GM18498 (cell line): ENCODE measurements around the gene LRMDA.
"Not testable (repeated sequence)": the region's sequence is repeated elsewhere in the genome, so short reads cannot be mapped to it uniquely, and the experiment has no call there.

ENCODE experiments used
- ATAC-seq: cut with Tn5 transposase; IDR thresholded peaks from one replicate; pipeline ENCODE4 v1.9.1; 2021; ENCODE audit warnings: mild to moderate bottlenecking, moderate library complexity; ENCODE audit not compliant: unreplicated experiment

The LRMDA gene

DNA sequence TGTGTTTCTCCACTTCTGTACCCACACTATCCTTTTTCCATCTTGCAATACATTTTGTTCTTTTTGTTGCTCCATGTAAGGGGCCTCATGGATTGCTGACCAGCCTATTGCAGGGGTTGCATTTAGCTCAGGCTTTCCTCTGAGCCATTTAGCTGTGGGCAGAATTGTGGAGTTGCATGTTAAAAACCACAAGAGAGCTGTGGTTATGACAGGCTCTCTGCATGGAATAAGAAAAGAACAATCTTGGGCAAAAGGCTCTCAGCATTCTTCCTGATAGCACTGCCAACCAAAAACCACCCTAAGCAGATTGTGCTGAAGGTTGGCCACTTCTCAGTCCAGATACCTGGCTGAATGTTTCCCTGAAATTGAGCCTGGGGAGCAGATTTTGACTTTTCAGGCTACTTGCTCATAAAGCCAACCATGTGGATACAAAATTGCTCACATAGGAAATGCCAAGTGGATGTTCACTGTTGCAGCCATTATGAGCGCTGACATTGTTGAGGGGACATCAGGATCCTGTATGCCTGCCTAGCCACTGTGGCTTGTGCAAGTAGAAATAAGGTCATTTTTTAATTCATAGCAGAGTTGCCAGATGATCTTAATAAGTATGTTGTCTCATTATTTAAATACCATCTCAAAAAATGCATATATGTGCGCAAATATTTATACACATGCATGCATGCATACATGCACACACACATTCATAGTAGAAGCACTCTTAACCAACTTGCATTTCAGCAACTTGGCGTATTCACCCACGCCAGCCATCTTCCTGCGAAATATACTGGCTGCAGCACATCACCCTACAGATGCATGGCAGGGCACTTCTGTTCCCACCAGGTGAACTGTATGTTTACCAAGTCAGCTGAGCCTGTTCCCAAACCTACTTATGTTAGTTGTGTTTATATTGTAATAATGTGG, 695.4 kb downstream of the LRMDA start:
- ATAC-seq = no peak

DNA sequence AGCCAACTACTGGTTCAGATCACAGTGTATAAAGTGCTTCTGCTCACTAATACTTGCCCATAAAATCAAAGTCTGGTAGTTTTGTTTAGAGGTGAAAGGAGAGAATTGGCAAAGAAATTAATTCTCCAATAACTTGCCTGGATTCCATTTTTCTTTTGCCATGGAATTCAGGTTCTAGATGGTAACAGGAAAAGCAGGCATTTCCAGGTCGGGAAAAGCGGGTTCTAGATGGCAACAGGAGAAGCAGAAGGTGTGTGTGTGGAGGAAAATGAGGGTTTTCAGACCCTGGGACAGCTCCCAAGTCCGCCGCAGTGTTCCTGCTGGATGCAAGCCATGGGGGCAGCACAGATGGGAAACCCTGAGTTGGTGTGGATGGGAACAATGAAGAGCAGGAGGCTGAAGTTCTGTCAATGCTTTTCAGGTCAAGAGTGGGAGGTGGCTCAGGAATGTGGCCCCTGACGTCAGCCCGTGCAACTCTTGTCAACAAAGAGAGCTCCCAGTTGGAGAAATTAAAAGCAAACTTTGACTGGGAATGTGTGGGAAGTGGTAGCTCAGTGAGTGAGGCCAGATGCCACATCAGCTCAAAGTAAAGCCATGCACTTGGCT, 696.7 kb downstream of the LRMDA start:
- no peak for ATAC-seq

DNA sequence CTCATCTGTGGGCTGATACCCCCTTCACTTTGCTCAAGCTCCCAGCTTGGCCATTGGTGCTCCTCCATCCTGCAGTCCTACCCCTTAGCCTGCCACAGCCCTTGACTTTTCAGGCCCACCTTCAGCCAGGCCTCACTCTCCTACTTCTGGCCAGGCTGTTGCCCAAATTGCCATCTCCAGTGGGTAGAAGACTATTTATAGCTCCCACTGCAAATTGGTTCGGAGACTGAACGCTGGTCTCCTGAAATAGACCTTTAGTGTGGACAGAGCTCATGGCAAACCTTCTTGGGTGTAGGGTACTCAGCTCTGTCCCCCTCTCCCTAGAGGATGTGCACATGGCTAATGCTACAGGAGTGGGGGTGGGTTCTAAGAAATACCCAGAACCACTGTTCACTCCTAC, 697.8 kb downstream of the LRMDA start:
- no peak for ATAC-seq

DNA sequence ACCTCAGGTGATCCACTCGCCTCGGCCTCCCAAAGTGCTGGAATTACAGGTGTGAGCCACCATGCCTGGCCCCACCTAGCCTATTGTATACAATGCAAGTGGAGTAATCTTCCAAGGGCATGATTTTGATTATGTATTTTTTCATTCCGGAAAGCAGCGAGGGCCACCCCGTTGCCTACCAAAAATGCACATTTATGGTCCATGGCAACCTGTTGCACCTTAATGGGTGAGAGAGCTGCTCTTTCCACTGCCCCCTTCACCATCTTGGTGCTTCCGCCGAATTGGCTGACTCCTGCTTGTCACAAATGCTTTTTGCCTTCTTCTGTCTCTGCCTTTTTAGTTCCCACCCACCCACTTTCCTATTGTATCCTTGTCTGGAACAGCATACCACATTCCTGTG, 699.5 kb downstream of the LRMDA start:
- no peak for ATAC-seq

DNA sequence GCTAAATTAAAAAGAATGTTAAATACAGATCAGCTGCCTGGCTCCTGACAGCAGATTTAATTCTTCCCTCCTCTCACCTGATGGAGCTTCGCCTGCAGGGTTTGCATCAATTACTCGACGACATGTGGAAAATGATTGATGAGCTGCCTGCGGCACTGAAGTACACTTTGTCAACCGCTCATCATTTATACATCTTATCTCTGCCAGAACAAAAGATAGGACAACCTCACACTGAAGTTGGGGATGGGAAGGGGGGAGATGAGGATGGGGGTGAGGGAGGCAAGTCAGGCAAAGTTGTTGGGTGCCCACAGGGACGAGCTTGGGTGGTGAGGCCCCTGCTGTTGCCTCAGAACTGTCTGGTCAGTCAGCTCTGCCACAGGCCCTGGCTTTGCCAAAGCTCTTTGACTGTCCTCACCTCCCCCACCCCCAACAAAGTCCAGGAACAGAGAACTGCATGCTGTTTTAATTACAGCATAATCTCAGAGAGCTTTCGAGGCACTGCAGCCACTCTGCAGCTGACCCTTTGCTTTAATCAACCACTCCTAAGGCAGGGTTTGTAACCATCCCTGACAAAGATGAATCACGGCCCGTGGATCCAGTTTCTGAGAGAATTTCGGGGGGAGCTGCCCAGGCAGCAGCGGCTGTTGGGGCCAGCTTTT, 702.3 kb downstream of the LRMDA start:
- no peak for ATAC-seq

DNA sequence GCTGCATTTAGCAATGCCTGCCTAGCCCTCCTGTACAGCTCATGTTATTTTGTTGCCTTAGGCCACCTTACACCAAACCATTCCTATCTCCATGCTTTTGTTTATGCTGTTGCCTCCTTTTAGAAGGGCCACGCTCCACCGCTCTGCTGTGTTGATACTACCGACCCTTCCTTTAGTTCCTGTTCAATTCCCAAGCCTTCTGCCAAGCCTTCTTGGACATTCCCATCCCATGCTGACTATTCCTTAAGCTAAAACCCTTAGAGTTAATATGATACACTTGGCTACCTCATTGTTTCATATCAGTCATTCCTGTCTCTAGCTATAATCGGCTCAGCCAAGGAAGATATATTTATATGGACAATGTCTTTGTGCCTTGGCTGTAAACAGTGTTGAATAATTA, 705.5 kb downstream of the LRMDA start:
- no peak for ATAC-seq

DNA sequence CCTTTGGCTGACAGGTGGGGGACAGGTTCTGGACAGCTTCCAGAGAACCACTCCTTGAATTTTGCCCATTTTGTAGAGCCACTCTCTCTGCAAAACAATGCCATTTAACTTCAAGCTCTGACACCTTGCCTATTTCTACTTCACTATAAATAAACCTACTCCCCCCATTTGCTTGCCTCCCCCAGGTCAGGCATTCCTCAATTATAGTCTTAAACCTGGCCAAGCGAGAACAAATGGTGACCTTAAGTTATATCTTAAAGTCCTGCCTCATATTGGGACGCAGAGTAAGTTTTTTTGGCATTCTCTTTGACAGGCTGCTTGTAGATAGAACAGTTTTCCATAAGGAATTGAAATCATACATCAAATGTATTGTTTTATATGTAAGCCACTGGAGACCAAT, 706.9 kb downstream of the LRMDA start:
- no peak for ATAC-seq

DNA sequence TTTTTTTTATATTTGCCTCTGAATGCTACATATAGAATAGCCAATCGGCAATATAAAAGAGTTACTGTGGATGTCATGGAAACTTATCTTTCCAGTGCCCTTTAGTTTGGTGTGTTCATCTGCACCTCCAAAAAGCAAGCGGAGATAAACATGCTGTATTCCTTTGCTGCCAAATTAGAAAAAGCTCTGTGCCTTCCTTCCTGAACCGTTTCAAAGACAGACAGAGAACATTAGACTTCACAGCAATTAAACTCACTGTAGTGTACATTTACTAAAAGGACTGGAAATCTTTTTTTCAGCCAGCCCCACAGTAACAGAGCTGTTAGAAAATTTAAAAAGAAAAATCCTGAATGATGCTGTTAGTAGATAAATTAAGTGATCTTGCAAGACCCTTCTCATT, 707.5 kb downstream of the LRMDA start:
- ATAC-seq = no peak

DNA sequence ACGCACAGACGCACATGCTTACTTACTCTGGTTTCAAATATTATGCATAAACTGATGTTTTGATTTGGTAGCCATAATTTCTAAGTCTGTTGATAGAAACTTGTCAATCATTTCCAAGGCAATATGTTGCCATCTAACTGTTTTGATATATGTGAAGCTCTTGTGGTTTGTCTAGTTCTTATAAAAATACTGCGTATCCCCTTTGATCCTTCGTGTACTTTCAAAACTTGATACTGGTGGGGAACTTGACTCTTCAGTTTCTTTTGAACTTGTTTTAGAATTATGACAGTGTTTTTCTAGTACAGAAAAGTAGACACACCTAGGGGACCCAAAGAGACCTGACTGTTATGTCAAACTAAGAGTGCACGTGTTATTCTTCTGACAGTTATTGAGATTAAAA, 708.0 kb downstream of the LRMDA start:
- no peak for ATAC-seq

DNA sequence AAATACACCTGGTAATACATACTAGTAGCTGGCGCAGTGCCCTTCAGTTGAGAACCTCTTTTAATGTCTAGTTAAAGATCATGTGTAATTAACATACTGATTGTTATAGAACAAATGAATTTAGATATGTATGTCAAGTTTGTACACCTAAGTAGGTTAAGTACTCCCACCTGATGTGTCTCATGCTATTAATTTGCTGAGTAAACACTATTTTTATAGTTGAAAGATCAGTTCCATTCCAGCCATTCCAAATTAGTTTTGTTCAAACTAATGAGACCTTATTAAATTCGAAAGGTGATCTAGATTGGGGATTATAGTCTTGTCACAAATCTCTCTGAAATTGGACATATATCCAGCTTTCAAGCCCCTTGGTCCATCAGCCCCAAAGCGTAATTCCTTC, 710.0 kb downstream of the LRMDA start:
- ATAC-seq = no peak

DNA sequence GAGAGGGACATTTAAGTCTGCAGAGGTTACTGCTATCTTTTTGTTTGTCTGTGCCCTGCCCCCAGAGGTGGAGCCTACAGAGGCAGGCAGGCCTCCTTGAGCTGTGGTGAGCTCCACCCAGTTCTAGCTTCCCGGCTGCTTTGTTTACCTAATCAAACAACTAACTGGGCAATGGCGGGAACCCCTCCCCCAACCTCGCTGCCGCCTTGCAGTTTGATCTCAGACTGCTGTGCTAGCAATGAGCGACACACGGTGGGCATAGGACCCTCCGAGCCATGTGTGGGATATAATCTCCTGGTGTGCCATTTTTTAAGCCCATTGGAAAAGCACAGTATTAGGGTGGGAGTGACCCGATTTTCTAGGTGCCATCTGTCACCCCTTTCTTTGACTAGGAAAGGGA, 716.8 kb downstream of the LRMDA start:
- ATAC-seq = not testable (repeated sequence)

DNA sequence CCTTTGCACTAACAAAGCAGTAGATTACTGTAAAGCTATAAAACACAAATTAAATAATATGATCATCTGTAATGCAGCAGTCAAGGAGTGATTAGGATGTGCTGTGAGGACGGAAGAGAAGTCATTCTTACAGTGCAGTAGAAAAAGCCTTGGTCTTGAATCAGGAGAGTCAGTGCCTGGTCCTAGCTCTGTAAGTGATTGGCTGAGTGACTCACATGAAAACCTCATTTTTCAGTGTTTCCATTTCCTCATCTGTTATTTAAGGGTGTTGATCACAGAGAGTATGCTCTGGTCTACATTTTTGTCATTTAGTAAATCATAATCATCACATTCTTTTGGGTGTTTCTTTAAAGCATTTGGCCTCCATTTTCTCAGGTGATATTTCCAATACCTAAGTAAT, 717.8 kb downstream of the LRMDA start:
- no peak for ATAC-seq

DNA sequence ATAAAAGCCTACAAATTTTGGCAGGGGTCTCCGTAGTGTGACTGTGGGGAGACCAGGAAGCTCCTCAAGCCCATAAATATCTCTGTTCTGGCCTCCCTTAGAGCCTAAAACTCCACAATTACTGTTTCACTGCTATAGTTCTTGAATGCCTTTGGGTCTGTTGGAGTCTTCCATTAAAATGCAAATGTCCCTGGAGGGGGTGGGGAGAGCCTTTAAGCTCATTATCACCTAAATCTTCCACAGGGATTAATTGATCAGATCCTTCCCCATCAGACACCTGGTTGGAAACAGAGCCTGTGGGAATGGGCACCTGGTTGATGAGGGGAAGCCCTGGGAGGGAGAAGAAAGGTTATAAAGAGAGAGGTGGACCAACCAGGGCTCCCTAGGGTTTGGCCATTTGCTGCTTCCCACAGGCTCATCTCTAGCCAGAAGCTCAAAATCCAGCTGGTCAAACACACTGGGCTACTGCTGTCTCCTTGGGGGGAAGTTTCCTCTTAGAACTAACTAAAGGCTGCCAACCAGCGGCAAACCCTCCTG, 718.2 kb downstream of the LRMDA start:
- no peak for ATAC-seq

DNA sequence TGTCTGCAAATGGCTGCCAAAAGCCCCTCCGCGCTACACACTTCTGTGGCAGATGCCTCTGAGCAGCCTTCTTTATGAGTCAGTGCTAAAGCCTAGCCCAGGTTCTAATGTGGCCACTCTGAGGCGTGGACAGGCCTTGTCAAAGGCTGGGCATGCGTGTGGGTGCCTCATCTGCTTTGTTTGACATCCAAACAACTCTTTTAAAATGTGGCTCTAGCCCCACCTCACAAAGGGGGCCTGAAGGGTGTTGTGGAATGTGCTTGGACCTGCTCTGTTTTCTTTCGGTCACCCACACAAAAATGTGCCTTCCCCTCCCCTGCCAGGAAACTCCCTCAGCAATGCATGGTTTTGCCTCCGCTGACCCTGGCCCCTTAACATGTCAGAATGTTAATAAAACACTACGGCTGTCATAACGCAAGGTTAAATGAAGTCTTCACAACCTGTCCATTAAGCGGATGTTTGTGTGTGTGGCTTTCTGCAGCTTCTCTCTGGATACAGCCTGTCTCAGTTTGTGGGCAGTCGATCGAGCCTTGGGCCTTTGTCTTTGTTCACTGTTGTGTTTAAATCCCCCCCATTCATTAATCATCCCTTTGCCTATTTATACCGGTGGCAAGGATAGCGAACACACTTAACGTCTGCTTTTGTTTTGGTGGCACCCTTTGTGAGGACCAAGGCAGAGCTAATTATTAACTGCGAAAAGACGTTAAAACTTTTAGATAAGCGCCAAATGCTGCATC, 718.9 kb downstream of the LRMDA start:
- ATAC-seq = no peak

DNA sequence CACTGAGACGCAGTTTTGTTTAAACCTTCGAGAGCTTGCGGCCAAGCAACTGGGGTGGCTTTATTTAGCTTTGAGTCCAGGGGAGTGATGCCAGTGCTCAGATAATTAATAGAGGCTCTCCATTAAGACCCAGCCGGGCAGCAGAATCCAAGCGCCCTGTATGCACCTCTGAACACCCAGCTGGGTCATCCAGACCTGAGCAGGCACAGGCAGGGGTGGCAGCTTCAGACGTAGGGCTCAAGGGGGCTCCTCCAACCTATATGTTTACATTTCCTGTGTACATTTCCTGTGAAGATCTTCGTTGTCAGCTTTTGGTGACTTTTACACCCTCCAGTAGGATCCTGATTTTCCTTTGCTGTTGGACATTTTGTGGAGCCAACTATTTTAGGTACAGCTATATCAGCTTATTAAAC, 719.5 kb downstream of the LRMDA start:
- ATAC-seq = no peak

DNA sequence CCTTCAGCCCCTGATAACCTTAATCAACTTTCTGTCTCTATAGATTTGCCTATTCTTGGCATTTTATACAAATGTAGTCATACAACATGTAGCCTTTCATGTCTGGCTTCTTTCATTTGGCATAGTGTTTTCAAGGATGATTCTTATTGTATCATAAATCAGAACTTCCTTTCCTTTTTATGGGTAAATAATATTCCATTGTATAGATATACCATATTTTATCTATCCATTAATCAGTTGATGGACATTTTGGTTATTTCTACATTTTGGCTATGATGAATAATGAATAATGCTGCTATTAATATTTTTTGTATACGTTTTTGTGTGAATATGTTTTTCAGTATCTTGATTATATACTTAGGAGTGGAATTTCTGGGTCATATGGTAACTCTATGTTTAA, 720.8 kb downstream of the LRMDA start:
- ATAC-seq = no peak

DNA sequence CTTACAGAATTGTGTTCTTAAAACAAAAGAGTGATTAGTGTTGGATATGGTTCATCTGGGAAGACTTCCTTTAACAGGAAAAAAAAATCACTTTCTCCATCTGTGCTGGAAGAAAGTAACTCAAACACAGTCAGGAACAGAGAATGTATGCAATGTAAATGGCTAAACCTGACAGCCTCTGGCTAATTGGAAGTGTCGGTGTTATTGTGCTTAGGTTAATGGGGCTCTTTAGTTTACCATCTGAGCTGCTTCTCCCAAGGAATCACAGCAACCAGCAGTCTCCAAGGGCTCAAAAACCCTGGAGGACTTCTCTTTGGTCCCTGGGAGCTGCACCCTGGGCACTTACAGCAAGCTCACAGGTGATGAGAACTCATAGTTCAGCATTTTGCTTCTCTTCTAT, 724.5 kb downstream of the LRMDA start:
- ATAC-seq = no peak

DNA sequence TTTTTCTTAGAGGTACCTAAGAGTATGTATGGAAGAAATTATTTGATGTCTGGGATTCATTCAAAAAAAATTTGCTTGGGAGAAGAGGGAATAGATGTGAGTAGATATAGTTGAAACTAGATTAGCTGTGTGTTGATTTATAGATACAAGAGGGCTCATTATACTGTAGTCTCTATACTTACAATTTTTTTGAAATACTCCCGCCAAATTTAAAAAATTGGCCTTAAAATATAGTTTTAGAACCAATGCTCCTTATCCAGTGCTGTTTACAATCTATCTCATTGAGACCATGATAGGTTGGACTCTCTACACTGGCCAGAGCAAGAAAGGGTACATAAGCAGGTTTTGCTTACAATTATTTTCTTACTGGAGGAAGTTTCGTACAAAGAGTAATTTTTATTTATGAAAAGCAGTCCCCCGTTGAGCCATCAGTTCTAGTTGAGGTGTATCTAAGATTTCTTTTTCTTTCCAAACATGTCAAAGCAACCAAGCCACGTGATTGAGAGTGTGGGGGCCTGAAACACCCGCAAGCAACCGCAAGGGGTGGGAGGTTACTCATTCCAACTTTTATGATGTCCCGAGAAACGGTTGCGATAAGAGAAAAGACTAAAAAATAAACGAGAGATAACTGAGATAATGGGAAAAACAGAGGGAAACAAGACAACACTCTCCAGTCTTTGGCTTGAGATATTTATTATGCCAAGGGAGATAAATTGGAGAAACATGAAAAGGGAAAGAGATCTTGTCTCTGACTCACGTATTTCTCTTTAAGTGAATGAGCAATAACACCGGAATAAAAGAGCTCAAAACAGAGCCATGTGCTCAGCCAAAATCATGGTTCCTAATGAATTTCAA, 729.2 kb downstream of the LRMDA start:
- no peak for ATAC-seq

DNA sequence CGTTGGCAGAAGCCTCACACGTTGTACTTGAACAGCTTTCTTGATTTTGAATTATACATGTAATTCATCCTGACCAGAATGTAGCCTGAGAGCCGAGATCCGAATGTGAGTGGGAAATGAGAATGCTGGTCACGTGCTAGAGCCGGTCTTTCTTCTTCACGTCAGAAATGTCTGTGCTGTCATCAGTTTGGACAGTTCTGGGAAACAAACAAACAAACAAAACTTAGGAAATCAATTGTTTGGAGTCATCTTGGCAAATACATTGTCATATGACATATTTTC, 729.8 kb downstream of the LRMDA start:
- no peak for ATAC-seq

DNA sequence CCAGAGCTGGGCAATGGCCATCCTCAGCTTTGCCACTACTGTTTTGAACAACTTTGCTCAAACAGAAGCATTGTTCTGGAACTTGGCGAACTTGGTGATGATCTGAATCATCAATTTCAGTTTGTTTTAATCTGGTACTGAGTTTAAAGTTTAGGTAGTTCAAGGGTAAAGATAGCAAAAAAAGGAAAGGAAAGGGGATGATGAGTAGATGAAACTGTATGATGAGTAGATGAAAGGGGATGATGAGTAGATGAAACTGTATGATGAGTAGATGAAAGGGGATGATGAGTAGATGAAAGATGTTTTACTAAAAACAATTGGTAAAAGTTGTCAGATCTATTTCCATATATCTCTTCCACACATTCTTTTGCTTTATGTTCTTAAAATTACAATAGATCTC, 737.0 kb downstream of the LRMDA start:
- no peak for ATAC-seq
